H1 (cell line): Measurements from ENCODE around the gene ABCG1. TPM values are rescaled to one million over a fixed set of nuclear protein-coding genes. Genes with fewer than 3 reads are reported as not detected.

Experiments
- JUND ChIP-seq: IDR thresholded peaks from 2 replicates; pipeline ENCODE4 v1.6.1; 2011; ENCODE audit warnings: mild to moderate bottlenecking, improper control_type of control experiment, low read length
- polyA plus RNA-seq, 7 experiments: library from polyadenylated mRNA; depleted of rRNA in 3 of 7; stranded (reverse) in 5 of 7; unstranded in 2 of 7; fragments of >200 nt in 5 of 7; fragments of 200-250 nt in 2 of 7; gene quantifications; 1 replicate in 5 of 7; 2 replicates in 1 of 7; 4 replicates in 1 of 7; pipeline versions ENCODE4 v1.2.1 to v1.2.3, GENCODE V29; 2011 to 2013; ENCODE audit warnings: missing spikeins in 2 of 7, mixed read lengths in 2 of 7
- total RNA-seq: library from RNA; stranded (reverse); fragmentation: NEBNext Ultra II Directional; extraction: Animal tissue kit (Norgen Biotek cat#: 25700); gene quantifications from 2 replicates; pipeline ENCODE4 v1.2.1, GENCODE V29; 2021

ABCG1 gene
- total and polyA plus RNA-seq, 2 of the 8 experiments (the other 6 are each of a cell fraction or from before 2014, with no cell fraction given): 2.1 to 4.0 TPM

- no peak for TF ChIP-seq JUND
These were observed 75.4 kb downstream of the ABCG1 start (continued) for GRCh38 chr21:42294273-42294880.
